ENCODE data around the gene LAMB4.
"Not testable (repeated sequence)": the region's sequence is repeated elsewhere in the genome, so short reads cannot be mapped to it uniquely, and the experiment has no call there.

LAMB4 gene

DNA sequence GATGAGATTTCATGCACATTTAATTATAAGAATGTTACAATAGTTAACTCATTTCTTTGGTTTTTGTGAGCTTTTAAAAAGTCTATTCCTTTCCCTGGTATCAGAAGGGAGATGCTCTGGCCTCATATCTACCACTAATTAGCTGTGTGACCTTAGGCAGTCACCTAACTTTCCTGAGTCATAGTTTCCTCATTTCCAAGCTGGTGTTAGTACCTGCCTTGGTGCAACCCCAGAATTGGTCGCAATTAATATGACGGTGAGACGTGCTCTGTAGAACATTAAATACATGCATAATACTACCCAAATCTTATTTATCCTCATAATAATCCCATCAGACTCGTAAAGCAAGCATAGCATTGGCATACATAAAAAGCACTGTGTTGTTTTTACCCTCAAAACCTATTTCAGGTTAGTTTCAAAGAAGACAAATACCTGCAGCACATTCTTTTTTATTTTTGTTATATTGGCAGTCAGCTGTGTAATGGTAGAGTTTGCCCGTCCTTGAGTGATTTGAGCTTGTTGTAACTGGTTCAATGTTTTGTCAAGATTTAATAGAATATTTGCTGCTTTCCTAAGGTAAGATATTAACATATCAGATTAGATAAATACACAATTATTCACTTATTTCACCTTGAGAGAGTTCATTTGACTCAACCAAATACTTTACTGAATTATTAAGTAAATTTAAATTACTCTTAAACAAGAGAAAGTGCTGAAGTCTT is 96.2 kb downstream of the LAMB4 start:
- no peak overlapping the region for H3K27ac ChIP-seq
- intact Hi-C loops (cut with DNase I; ENCODE audit: low total_unique reads), result no loop called here
- no peaks in the 10 kb centered on the region for H3K9me3 ChIP-seq
- H3K4me3 ChIP-seq, result no peak overlapping the region
- TF ChIP-seq, protein P1, sequence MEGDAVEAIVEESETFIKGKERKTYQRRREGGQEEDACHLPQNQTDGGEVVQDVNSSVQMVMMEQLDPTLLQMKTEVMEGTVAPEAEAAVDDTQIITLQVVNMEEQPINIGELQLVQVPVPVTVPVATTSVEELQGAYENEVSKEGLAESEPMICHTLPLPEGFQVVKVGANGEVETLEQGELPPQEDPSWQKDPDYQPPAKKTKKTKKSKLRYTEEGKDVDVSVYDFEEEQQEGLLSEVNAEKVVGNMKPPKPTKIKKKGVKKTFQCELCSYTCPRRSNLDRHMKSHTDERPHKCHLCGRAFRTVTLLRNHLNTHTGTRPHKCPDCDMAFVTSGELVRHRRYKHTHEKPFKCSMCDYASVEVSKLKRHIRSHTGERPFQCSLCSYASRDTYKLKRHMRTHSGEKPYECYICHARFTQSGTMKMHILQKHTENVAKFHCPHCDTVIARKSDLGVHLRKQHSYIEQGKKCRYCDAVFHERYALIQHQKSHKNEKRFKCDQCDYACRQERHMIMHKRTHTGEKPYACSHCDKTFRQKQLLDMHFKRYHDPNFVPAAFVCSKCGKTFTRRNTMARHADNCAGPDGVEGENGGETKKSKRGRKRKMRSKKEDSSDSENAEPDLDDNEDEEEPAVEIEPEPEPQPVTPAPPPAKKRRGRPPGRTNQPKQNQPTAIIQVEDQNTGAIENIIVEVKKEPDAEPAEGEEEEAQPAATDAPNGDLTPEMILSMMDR (IDR thresholded peaks at IDR 0.05), result no peak
- no peaks in the 10 kb centered on the region for H3K27me3 ChIP-seq
- peaks cover 0 to 6% (median 0%) of the 10 kb centered on the region in 4 donors for H3K4me1 ChIP-seq
- H3K36me3 ChIP-seq, result no peaks in the 10 kb centered on the region
- no peak for DNase-seq

DNA sequence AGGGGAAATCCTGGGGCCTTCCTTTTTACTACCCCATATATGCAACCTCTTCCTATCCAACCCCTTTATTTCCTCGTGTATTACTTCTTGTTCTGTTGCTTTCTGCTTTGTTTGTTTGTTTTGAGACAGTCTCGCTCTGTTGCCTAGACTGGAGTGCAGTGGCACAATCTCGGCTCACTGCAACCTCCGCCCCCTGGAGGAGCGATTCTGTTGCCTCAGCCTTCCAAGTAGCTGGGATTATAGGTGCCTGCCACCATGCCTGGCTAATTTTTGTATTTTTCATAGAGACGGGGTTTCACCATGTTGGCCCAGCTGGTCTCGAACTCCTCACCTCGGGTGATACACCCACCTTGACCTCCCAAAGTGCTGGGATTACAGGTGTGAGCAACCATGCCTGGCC is 96.9 kb downstream of the LAMB4 start:
- H3K27ac ChIP-seq; H3K4me1 ChIP-seq; DNase-seq; intact Hi-C loops (cut with DNase I; ENCODE audit: low total_unique reads); H3K9me3 ChIP-seq; H3K4me3 ChIP-seq; H3K27me3 ChIP-seq; H3K36me3 ChIP-seq: not testable (repeated sequence)

GRCh38 chr7:108030516-108030915 is 99.6 kb downstream of the LAMB4 start:
- intact Hi-C loops (cut with DNase I; ENCODE audit: low total_unique reads), result no loop called here
- Histone ChIP-seq H3K4me1 (peaks cover 0 to 6% (median 0%) of the 10 kb centered on the region in 4 donors), H3K27ac (no peak overlapping the region), H3K9me3 (no peaks in the 10 kb centered on the region), H3K36me3 (no peaks in the 10 kb centered on the region), H3K4me3 (no peak overlapping the region), H3K27me3 (no peaks in the 10 kb centered on the region)
- DNase-seq, result no peak
- TF ChIP-seq, protein P1 (IDR thresholded peaks at IDR 0.05), result no peak

DNA sequence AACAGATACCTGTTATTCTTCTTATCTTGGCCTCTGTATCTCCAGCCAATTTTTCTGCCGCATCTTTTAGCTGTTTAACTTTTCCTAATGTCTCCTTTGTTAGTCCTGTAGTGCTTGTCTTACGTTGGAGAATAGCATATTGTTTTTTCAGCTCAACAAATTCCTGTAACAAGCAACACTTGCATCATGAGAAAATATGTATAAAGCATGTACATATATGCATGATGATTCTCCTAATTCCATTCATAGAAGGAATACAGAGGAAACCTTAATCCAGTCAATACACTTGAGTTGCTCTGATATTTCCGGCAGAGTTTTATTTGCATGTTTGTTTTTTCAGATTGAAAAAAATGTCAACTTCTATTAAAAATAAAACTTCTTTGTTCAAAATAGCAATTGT is 101.1 kb downstream of the LAMB4 start:
- H3K9me3 ChIP-seq, result no peaks in the 10 kb centered on the region
- peaks cover 0 to 6% (median 0%) of the 10 kb centered on the region in 4 donors for H3K4me1 ChIP-seq
- no peak overlapping the region for H3K4me3 ChIP-seq
- no peaks in the 10 kb centered on the region for H3K27me3 ChIP-seq
- no peak for DNase-seq
- TF ChIP-seq, protein P1 (IDR thresholded peaks at IDR 0.05), result no peak
- H3K36me3 ChIP-seq, result no peaks in the 10 kb centered on the region
- intact Hi-C loops (cut with DNase I; ENCODE audit: low total_unique reads), result no loop called here
- no peak overlapping the region for H3K27ac ChIP-seq

DNA sequence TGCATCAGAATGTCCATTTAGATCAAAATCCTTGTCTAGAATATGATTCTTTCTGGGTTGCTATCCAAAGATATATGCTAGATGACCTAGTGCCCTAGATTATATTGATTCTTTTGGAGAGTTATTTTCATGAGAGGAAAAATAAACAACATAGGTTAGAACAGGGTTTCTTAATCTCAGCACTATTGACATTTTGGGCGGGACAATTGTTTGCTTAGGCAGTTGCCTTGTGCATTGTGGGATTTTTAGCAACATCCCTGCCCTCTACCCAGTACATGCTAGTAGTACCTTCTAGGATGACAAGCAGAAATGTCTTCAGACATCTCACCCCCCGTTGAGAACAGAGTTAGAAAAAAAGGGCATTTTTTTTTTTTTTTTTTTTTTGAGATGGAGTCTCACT is 102.0 kb downstream of the LAMB4 start:
- peaks cover 0 to 6% (median 0%) of the 10 kb centered on the region in 4 donors for H3K4me1 ChIP-seq
- TF ChIP-seq, protein P1 (IDR thresholded peaks at IDR 0.05), result no peak
- intact Hi-C loops (cut with DNase I; ENCODE audit: low total_unique reads), result no loop called here
- H3K27me3 ChIP-seq, result no peaks in the 10 kb centered on the region
- DNase-seq, result no peak
- no peaks in the 10 kb centered on the region for H3K36me3 ChIP-seq
- H3K27ac ChIP-seq, result no peak overlapping the region
- H3K9me3 ChIP-seq, result no peaks in the 10 kb centered on the region
- H3K4me3 ChIP-seq, result no peak overlapping the region

- Histone ChIP-seq H3K4me1 (peaks cover 0 to 6% (median 0%) of the 10 kb centered on the region in 4 donors), H3K4me3 (no peak overlapping the region), H3K9me3 (no peaks in the 10 kb centered on the region), H3K36me3 (no peaks in the 10 kb centered on the region), H3K27me3 (no peaks in the 10 kb centered on the region), H3K27ac (no peak overlapping the region)
- DNase-seq, result no peak
- intact Hi-C loops (cut with DNase I; ENCODE audit: low total_unique reads), result no loop called here
- TF ChIP-seq, protein P1 (IDR thresholded peaks at IDR 0.05), result no peak
Measured at GRCh38 chr7:108027239-108027638, 102.9 kb downstream of the LAMB4 start.
